ENCODE measurements around the gene HDAC4. TPM values are rescaled to one million over a fixed set of nuclear protein-coding genes. Genes with fewer than 3 reads are reported as not detected.

The HDAC4 gene
- total RNA-seq, 1 donor from 2014 or later, result 46.2 TPM

- Mint-ChIP-seq H3K4me3 (ENCODE audit: low read depth) (no peak overlapping the region), H3K9me3 (ENCODE audit: low read depth) (no peaks in the 10 kb centered on the region), H3K27me3 (no peaks in the 10 kb centered on the region), H3K27ac (no peak overlapping the region), H3K4me1 (ENCODE audit: low read depth) (no peaks in the 10 kb centered on the region), H3K36me3 (ENCODE audit: insufficient read depth) (peaks cover 27% of the 10 kb centered on the region)
- no peak for DNase-seq (ENCODE audit: low spot score, unreplicated experiment)
- TF ChIP-seq CTCF (IDR thresholded peaks at IDR 0.05; ENCODE audit: unreplicated experiment), result no peak
These were observed 262.9 kb downstream of the HDAC4 start for GRCh38 chr2:239137898-239138283.

GRCh38 chr2:239137165-239137897 is 263.5 kb downstream of the HDAC4 start:
- no peak for TF ChIP-seq CTCF (IDR thresholded peaks at IDR 0.05; ENCODE audit: unreplicated experiment)
- Mint-ChIP-seq H3K4me3 (ENCODE audit: low read depth) (no peak overlapping the region), H3K36me3 (ENCODE audit: insufficient read depth) (peaks cover 30% of the 10 kb centered on the region), H3K27ac (no peak overlapping the region), H3K9me3 (ENCODE audit: low read depth) (no peaks in the 10 kb centered on the region), H3K27me3 (no peaks in the 10 kb centered on the region), H3K4me1 (ENCODE audit: low read depth) (no peaks in the 10 kb centered on the region)
- DNase-seq (ENCODE audit: low spot score, unreplicated experiment), result no peak

- H3K27me3 Mint-ChIP-seq, result no peaks in the 10 kb centered on the region
- no peak overlapping the region for H3K27ac Mint-ChIP-seq
- no peaks in the 10 kb centered on the region for H3K9me3 Mint-ChIP-seq (ENCODE audit: low read depth)
- H3K4me1 Mint-ChIP-seq (ENCODE audit: low read depth), result no peaks in the 10 kb centered on the region
- no peak for TF ChIP-seq CTCF (IDR thresholded peaks at IDR 0.05; ENCODE audit: unreplicated experiment)
- peaks cover 29% of the 10 kb centered on the region for H3K36me3 Mint-ChIP-seq (ENCODE audit: insufficient read depth)
- no peak for DNase-seq (ENCODE audit: low spot score, unreplicated experiment)
- no peak overlapping the region for H3K4me3 Mint-ChIP-seq (ENCODE audit: low read depth)
These were observed 264.1 kb downstream of the HDAC4 start for GRCh38 chr2:239136762-239137161.

- Mint-ChIP-seq H3K27ac (no peak overlapping the region), H3K27me3 (no peaks in the 10 kb centered on the region), H3K9me3 (ENCODE audit: low read depth) (no peaks in the 10 kb centered on the region), H3K4me1 (ENCODE audit: low read depth) (no peaks in the 10 kb centered on the region), H3K36me3 (ENCODE audit: insufficient read depth) (peaks cover 26% of the 10 kb centered on the region), H3K4me3 (ENCODE audit: low read depth) (no peak overlapping the region)
- no peak for TF ChIP-seq CTCF (IDR thresholded peaks at IDR 0.05; ENCODE audit: unreplicated experiment)
- no peak for DNase-seq (ENCODE audit: low spot score, unreplicated experiment)
These were observed 264.6 kb downstream of the HDAC4 start for GRCh38 chr2:239136203-239136602.

- Mint-ChIP-seq H3K27me3 (no peaks in the 10 kb centered on the region), H3K9me3 (ENCODE audit: low read depth) (no peaks in the 10 kb centered on the region), H3K4me3 (ENCODE audit: low read depth) (no peak overlapping the region), H3K27ac (no peak overlapping the region), H3K36me3 (ENCODE audit: insufficient read depth) (peaks cover 27% of the 10 kb centered on the region), H3K4me1 (ENCODE audit: low read depth) (no peaks in the 10 kb centered on the region)
- DNase-seq (ENCODE audit: low spot score, unreplicated experiment), result no peak
- TF ChIP-seq CTCF (IDR thresholded peaks at IDR 0.05; ENCODE audit: unreplicated experiment), result no peak
These were observed 265.3 kb downstream of the HDAC4 start for GRCh38 chr2:239135531-239135930.
